ENCODE results near the gene DUSP12.
"Not testable (repeated sequence)": the region's sequence is repeated elsewhere in the genome, so short reads cannot be mapped to it uniquely, and the experiment has no call there.

The DUSP12 gene

DNA sequence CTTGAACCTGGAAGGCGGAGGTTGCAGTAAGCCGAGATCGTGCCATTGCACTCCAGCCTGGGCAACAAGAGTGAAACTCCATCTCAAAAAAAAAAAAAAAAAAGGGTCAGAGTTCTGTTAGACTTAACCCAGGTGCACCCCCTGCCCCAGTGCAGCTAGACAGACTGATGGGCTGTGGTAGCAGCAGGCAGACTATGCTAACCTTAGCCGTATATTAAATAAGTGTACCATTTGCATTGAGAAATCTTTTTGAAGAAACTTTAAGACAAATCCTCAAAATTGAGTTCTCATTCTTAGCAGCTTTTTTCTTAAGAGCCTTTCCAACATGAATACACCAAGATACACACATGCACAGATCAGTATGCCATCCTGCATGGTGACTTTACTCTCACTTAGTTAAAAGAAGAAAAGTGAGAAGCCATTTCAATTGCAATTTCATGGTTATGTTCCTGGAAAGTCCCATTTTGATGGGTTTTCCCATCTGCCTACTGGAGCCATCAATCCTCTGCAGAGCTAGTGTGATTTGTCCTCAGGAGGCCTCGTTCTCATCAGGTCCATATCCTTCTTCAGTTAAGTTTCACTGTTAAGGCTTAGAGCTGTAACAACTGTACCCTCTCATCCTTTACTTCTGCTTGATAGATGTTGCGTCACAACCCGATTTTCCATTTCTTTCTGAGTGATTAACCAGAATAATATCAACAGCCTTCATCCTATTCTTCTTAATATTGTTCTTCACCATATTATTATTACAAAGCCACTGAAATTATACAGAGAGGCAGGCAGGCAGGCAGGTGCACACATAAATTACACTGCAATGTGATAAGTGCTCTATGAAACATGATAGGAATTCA is 21.0 kb upstream of the DUSP12 start:
- DNase-seq, result no peak

DNA sequence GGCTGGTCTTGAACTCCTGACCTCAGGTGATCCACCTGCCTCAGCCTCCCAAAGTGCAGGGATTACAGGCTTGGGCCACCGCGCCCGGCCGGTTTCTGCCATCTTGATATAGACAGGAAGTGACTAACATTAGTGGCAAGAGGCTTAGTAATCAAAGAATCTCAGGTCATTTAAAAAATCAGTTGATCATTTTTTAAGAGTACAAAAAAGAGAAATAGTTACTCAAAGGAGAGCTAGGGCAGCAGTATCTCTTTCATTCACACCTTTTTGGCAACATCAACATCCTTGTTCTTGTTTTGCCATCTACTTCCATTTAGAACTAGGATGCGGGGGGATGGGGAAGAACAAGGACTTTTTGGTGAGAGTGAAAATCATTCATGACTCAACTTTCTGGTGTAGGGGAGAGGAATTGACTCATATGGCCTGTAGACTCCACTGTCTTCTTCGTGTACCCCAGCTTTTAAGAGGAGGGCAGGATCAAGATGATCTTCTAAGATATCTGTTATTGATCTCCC is 19.5 kb upstream of the DUSP12 start:
- no peak for DNase-seq

DNA sequence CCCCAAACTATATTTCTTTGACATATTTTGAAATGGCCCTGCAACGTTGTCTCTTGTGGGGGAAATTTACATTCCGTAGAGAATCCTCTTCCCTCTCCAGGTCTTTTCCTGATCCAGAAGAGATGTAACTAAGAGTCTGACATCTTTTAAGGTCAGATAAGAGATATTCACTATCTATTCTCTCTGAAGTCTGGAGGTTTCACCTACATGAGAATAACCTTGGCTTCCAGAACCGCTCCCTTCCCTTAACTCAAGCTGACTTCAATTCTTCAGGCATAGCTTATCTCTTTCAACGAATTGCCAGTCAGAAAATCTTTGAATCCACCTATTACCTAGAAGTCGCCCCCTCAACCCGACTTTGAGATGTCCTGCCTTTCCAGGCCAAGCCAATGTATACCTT is 18.3 kb upstream of the DUSP12 start:
- no peak for DNase-seq

DNA sequence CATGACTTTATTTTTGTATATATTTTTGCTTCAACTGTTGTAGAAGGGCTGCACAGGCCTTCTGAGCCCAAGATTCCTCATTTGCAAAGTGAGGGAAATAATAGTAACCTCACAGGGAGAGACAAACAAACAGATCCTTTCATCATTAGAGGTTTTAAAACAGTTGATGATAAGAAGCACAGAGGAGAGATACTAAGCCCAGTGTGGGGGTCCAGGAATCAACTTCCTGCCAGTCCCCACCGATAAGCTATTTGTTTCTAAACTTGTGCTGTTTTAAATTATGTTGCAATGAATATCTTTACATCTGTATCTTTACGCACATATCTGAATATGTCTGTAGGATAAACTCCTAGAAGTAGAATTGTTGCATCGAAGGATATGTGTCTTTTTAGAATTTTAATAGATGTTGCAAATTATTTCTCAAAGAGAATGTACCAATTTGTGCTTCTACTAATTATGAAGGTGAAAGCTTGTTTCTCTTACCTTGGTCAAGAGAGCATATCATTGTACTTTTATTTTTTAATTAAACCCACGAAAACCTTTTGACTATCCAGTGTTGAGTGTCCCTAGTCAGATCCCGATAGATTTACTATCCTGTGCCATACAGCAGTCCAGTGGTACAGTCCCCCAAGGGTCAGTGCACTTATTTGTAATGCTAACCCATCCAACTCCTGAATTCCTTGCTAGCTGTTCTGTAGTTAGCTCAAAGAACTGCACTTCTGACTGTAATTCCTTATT is 17.4 kb upstream of the DUSP12 start:
- no peak for DNase-seq

DNA sequence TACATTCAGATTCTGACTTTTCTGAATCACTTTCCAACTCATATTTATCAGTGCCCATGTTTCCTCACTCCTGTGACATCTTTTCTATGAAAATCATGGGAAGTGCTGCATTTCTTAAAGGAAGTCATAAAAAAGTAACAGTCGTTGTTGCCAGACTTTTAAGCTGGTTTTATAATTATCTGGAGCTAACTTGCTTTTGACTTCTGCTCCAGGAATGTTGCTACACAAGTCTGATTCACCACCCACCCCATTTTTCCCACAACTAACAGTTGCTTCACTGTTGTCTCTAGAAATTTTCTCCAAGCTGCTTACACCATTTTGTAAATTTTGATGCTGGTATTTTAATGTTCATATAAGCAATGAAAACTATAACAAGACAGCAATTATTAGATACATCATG is 16.1 kb upstream of the DUSP12 start:
- DNase-seq, result no peak

DNA sequence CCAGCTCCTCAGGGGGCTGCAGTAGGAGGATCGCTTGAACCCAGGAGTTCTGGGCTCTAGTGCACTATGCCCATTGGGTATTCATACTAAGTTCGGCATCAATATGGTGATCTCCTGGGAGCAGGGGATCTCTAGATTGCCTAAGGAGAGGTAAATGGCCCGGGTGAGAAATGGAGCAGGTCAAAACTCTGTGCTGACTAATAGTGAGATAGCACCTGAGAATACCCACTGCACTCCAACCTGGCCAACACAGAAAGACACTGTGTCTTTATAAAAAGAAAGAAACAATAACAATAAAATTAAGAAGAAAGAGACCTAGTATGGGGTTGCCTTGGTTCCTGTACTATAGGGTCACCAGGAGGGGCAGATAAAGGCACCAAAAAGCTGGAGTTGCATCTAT is 13.7 kb upstream of the DUSP12 start:
- no peak for DNase-seq

DNA sequence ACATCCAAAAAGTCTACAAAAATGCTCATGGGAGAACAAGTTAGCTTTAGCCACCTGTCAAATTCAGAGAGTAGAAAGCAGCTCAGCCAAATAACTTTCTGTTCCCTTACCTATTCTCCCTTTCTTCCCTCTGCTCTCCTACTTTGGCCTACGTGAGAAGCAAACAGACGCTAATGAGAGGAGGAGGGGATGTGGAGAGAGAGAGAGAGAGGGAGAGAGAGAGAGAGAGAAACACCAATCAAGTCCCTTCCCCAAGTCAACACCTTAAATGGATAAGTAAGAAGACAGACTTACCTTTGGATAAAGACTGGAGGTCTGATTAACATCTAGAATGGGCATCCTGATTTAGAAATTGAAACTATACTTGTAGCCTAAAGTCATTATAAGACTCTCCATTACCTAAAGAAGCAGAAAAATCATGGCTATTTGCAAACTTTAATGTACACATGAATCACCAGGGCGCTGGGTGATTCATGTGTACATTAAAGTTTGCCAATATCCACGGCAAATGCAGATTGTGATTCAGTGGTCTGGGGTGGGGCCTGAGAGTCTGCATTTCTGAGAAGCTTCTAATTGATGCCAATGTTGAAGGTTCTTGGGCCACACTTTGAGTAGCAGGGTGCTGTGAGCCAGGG is 13.1 kb upstream of the DUSP12 start:
- no peak for DNase-seq

DNA sequence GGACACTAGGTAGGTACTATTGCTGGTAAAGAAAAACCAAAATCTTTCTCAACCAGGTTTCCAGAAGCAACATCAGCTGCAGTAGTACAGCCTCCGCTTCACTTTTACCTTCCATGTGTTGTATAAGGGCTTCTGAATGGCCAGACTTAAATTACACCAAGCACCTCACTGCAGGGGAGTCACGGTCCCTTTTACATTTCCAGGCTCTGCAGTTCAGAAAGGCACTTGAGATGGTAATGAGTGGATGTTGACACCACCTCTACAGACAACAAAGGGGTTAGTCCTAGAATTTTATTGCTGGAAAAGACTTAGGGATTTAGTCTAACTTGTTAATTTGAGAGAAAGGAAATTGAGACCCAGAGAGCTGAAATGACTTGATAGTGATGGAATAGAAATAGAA is 12.0 kb upstream of the DUSP12 start:
- DNase-seq, result no peak

DNA sequence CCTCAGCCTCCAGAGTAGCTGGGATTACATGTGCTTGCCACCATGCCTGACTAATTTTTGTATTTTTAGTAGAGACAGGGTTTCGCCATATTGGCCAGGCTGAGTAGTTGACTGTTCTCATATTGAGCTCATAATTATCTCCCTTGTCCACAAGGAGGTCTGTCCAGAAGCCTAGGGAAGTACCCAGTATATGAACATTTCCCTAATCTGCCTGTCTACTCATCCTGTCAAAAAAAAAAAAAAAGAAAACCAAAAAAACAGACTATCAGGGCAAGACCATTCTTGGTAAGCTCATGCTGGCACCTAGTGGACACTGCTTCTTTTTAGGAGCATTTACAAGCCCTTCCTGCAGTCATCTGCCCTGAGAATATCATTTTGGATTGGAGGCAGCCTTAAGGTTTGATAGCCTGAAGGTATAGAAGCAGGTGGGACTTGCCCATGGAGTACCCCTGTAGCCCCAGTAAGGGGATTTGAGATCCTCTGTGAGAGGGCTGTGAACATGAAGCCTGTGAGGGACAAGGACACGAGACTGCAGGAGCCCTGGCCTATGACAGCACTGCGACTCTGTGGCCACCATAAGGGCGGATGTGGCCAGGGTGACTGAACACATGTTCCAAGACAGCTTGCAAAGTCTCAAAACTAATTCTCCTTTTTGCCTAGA is 10.8 kb upstream of the DUSP12 start:
- peak; percentile 95 for DNase-seq

DNA sequence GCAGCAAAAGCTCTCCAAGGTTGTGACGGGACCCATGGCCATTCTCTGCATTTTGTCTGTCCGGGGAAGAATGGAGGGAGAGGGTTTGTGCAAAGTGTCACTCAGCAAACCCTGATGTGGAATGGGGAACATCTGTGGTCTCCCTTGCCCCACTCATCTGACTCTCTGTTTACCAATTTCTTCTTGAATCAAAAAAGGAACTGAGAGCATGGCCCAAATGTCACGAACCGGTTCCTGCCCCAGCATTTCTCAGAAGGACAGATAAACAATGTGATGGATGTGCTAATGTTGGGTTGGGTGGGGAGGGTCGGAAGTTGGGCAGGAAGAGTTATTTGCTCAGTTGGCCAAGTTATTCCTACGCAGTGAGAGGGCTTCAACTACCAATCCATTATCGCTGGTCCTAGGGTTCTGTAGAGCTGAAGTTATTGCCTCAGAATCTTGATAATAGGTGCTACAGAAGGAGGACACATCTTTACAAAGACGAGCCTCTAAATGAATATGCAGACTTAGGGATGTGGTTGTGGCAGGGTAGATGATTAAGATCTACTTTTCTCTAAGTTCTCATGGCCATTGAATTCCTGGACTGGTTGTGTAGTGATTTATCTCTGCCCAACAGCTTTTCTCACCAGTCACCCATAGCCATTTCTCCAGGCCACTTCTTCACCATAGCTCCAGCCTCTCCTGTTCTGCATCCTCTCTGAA is 9.6 kb upstream of the DUSP12 start:
- DNase-seq, result no peak

DNA sequence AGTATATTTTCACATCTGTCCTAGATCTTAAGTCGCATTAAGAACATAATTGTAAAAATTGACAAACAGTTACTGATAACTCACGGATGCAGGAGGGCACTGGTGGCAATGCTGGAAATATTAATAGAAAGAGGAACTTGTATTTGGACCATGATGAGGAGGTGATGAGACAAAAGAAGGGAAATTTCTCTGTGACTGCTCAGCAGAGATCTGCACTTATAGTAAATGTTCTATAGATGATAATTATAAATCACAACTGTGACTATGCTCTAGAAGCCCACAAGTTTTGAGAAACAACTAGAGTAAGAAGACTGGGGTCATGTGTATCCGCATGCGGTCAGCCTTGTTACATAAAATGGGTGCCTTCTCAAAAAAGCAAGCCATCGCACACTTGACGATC is 8.7 kb upstream of the DUSP12 start:
- DNase-seq, result no peak

DNA sequence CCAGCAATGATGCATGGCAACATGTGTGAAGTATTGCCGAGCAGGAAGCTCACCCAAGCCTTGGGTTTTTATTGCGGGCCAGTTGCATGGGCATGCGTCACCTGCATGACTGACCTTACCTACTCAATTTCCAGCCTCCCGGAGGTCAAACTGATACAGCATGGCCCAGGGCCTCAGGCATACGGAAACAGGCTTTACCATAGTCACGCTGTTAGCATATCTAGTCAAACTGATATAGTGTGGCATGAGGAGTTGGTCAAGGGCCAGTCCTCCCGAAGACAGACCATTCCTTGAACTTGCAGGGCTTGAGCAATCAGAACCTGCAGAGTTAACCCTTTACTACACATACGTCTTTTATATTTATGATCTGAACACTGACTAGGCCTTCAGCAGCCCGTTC is 6.4 kb upstream of the DUSP12 start:
- DNase-seq, result no peak

DNA sequence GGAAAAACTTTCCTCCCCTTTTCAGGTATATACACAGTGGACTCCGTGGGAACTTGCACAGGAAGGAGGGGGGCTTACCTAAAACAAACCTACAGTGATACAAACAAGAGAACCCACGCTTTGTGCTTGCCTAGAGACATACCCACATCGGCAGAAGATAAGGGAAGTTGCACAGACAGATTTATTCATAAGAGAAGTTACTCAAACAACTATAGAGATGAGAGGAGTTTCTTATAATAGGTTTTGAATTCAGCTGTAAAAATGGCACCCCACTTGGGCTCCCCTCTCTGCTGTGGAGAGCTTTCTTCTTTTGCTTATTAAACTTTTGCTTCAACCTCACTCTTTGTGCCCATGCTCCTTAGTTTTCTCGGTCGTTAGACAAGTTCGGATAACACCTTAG is 1.8 kb upstream of the DUSP12 start:
- no peak for DNase-seq

DNA sequence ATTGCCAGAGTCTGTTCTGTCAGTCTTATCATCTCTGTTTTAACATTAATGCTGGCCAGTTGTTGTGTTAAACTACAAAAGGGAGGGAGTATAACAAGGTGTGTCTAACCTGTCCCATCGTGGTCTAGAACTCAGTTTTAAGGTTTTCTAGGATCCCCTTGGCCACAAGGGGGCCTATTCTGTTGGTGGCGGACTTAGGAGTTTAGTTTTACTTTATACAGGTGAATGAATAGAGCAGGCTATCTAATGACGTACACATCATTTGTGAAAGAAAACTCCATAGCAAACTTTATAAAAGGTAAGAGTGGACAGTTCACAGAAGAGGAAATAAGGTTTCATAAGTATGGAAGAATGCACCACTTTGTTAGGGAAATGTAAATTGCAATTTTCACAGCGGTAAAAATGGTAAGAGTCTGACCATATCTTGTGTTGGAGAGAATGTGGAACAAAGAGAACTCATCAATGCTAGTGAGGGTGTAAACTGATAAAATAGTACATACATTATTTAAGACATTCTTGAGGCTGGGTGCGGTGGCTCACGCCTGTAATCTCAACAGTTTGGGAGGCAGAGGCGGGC is 14.0 kb downstream of the DUSP12 start:
- peak; percentile 70 for DNase-seq

DNA sequence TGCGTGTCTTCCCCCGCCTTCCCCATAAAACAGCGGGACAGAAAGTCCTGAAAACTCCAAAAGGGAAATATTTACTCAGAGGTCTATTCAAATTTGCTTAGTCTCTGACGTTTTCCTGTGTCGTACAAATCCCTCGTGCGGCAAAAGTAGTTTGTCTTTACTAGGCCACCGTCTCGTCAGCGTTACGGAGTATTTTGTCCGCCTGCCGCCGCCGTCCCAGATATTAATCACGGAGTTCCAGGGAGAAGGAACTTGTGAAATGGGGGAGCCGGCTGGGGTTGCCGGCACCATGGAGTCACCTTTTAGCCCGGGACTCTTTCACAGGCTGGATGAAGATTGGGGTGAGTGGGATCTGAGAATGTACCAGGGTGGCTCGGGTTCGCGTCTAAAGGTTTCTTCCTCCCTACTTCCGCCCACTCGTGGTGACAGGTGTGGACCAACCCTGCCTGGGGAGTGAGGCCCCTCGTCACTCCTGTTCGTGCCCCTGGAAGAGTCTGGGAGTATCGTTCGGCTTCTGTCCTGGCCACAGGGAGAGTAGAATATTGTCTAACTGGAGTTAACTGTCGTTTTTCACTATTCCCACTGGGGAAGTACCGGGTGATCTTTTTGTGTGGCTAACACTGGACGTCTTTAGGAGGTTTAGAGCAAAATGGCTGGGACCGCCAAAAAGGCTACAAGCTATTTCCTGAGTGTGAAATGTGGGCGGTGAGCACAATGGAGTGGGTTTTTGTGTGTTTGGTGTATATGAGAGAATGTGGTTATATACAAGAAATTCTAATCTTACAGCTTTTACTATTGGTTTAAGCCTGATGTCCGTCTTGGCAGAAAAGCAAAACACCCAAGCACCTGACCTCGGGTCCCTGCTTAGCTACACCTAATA is 16.8 kb downstream of the DUSP12 start, which contains the start of gene ATF6:
TSS of gene ATF6 (plus strand) at position 219 of the 880 bp plus-strand sequence. CDS start at position 260, 41 bp downstream.
- DNase-seq, result peak; percentile 95

DNA sequence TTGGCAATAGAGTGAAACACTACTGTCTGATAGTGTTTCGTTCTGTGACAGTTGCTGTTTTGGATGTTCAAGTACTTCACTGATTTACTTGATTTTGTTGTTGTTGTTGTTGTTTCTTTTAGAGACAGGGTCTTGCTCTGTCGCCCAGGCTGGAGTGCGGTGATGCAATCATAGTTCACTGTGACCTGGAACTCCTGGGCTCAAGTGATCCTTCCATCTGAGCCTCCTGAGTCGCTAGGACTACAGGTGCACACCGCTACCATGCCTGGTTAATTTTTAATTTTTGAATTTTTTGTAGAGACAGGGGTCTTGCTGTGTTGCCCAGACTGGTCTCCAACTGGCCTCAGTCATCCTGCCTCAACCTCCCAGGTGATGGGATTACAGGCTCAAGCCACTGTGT is 18.9 kb downstream of the DUSP12 start:
- DNase-seq, result no peak

DNA sequence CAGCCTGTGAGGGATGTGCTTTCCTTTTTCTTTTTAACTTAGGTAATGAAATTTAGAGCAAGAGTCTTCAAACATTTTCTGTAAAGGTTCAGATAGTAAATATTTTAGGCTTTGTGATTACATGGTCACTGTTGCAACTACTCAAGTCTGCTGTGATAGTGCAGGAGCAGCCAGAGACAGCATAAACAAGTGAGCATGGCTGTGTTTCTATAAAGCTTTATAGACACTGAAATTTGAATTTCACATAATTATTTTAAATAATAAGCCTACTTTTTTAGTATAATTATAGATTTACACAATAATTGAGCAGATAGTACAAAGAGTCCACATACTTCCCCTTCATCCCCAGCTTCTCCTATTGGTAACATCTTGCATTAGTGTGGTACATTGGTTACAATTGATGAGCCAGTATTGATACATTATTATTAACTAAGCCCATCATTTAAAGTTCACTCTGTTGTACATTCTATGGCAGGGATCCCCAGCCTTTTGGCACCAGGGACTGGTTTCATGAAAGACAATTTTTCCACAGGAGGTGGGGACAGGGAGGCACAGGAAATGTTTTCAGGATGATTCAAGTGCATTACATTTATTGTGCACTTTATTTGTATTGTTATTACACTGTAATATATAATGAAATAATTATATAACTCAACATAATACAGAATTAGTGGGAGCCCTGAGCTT is 19.5 kb downstream of the DUSP12 start:
- DNase-seq, result no peak

DNA sequence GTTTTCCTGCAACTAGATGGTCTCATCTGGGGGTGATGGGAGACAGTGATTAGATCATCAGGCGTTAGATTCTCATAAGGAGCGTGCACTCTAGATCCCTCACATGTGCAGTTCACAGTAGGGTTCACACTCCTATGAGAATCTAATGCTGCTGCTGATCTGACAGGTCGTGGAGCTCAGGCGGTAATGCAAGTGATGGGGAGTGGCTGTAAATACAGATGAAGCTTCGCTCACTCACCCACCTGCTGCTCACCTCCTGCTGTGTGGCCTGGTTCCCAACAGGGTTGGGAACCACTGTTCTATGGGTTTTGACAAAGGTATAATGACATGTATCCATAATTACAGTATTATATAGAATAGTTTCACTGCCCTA is 20.1 kb downstream of the DUSP12 start:
- not testable (repeated sequence) for DNase-seq

DNA sequence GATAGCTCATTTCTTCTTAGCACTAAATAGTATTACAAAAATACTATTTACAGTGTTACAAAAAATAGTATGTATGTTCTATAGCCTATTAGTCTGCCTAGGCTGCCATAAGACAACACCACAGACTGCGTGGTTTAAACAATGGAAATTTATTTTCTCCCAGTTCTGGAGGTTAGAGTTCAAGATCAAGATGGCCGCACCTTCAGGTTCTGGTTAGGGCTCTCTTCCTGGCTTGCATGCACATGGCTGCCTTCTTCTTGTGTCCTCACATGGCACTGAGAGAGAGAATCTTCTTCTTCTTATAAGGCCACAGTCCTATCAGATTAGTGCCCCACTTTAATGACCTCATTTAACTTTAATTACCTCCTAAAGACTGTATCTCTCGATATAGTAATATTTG is 20.7 kb downstream of the DUSP12 start:
- DNase-seq, result no peak

DNA sequence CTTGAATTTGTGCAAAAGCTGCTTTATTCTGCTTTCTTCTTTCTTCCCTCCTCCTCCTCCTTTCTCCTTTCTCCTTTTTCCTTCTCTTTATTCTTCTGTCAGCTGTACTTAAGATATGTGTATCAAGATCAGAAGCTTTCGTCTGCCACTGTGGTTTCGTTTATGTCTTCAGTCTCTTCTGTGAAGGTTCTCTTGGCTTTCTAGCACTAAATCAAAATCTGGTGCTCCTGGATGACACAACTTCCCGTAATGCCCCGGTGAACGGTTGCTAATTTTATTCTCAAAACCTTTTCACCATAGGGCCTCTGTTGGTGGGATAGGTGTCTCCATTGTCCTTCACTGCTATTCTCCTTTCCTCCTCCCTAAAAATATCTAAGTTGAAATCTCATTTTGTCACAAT is 21.6 kb downstream of the DUSP12 start:
- no peak for DNase-seq

All from hematopoietic multipotent progenitor cell treated with erythropoietin and hydrocortisone succinate and interleukin-3 and kit ligand, for 8 days (in vitro differentiated cells).